Activated CD8-positive, alpha-beta T cell treated with anti-CD3 and anti-CD28 coated beads, Interleukin-2, amount 10 ng/mL, durations not matched to agents 7 days and 5 days (primary cell): Measurements from ENCODE around the gene SNX13. TPM values are rescaled to one million over a fixed set of nuclear protein-coding genes. Genes with fewer than 3 reads are reported as not detected.
"Not testable (repeated sequence)": the region's sequence is repeated elsewhere in the genome, so short reads cannot be mapped to it uniquely, and the experiment has no call there.

Source experiments
- ATAC-seq: fragments of 150-1000 bp; cut with Tn5 transposase; one replicate; pipeline ENCODE4 v1.10.0; 2021; ENCODE audit warnings: moderate library complexity
- CTCF ChIA-PET: fragments of 350-600 bp; sonication (Branson Sonifier 250); formaldehyde crosslinking; loops from one replicate; lab custom pipeline; 2021; ENCODE audit warnings: antibody characterized with exemption; lab: Charles Lee
- POLR2A ChIA-PET: fragments of 350-600 bp; sonication (Branson Sonifier 250); formaldehyde crosslinking; loops from one replicate; lab custom pipeline; 2021; ENCODE audit warnings: antibody characterized with exemption; lab: Charles Lee
- DNase-seq: peaks from one replicate; pipeline ENCODE4 v3.0.0-alpha.2; 2020
- H3K27ac Mint-ChIP-seq: one replicate; pipeline ENCODE4 v1.8.0; 2021; ENCODE audit warnings: mild to moderate bottlenecking, mixed read lengths
- H3K27me3 Mint-ChIP-seq: one replicate; pipeline ENCODE4 v1.8.0; 2021; ENCODE audit warnings: low read depth, mixed read lengths
- H3K36me3 Mint-ChIP-seq: one replicate; pipeline ENCODE4 v1.8.0; 2021; ENCODE audit warnings: low read depth, mixed read lengths
- H3K4me1 Mint-ChIP-seq: one replicate; pipeline ENCODE4 v1.8.0; 2021; ENCODE audit warnings: low read depth, mixed read lengths
- H3K4me3 Mint-ChIP-seq: one replicate; pipeline ENCODE4 v1.8.0; 2021; ENCODE audit warnings: mild to moderate bottlenecking, mixed read lengths
- H3K9me3 Mint-ChIP-seq: one replicate; pipeline ENCODE4 v1.8.0; 2022; ENCODE audit warnings: mixed read lengths; ENCODE audit not compliant: insufficient read depth
- total RNA-seq, 2 experiments: library from RNA; stranded (reverse); gene quantifications; one replicate each; pipeline ENCODE4 v1.2.3, GENCODE V29; 2021

SNX13 gene
- total RNA-seq, 2 experiments from 2014 or later = 24.2 to 24.5 TPM

GRCh38 chr7:17832820-17833355 is 107.4 kb downstream of the SNX13 start:
- Mint-ChIP-seq H3K27ac (no peak overlapping the region), H3K4me3 (no peak overlapping the region), H3K27me3 (no peaks in the 10 kb centered on the region), H3K9me3 (no peaks in the 10 kb centered on the region), H3K36me3 (peaks cover 10% of the 10 kb centered on the region), H3K4me1 (no peaks in the 10 kb centered on the region)
- no peak for DNase-seq
- ATAC-seq = no peak
- ChIA-PET CTCF (no interaction called here), POLR2A (no interaction called here)

GRCh38 chr7:17832242-17832641 is 108.1 kb downstream of the SNX13 start:
- ATAC-seq = no peak
- no peaks in the 10 kb centered on the region for H3K9me3 Mint-ChIP-seq
- no peaks in the 10 kb centered on the region for H3K4me1 Mint-ChIP-seq
- no peak for DNase-seq
- ChIA-PET POLR2A (no interaction called here), CTCF (no interaction called here)
- H3K36me3 Mint-ChIP-seq = peaks cover 10% of the 10 kb centered on the region
- no peaks in the 10 kb centered on the region for H3K27me3 Mint-ChIP-seq
- no peak overlapping the region for H3K4me3 Mint-ChIP-seq
- H3K27ac Mint-ChIP-seq = no peak overlapping the region

DNA sequence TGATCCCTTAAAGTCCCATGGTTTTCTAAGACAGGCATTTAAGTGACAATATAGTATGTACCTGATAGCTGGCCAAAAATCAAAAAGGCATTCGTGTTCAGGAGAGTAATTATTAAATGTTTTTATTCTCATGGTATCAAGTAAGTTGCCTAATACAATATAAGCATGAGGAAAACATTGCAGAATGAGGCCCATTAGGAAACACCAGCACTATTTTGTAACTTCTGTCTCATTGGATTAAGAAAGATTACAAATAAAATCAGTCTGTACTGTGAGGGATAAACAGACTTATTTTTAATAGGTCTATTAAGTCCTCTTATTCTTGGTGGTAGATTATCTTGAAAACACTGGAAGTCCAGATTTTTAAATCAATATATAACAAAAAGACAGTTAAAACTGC is 110.1 kb downstream of the SNX13 start:
- Mint-ChIP-seq H3K27me3 (no peaks in the 10 kb centered on the region), H3K4me3 (no peak overlapping the region), H3K27ac (no peak overlapping the region), H3K36me3 (peaks cover 13% of the 10 kb centered on the region), H3K9me3 (no peaks in the 10 kb centered on the region), H3K4me1 (no peaks in the 10 kb centered on the region)
- DNase-seq (no peak), ATAC-seq (no peak)
- POLR2A ChIA-PET = no interaction called here
- CTCF ChIA-PET = no interaction called here

DNA sequence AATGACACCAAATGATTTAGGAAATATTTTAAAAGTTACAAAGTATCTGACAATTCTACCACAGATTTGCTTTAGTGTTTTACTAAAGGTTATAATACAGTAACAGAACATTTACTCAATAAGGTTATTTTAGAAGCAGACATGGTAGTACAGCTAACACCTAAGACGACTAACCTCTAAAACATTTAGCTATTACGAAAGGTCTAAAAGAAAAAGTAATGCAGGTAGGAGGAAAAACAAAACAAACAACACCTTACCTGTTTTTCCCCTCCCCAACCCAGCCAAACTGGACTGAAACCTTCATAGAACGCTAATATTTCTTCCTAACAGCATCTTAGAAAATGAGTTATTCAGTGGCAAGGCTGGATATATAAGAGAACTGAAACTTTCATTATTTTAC is 111.3 kb downstream of the SNX13 start:
- ATAC-seq (no peak), DNase-seq (no peak)
- Mint-ChIP-seq H3K4me3 (no peak overlapping the region), H3K27me3 (no peaks in the 10 kb centered on the region), H3K9me3 (no peaks in the 10 kb centered on the region), H3K36me3 (peaks cover 14% of the 10 kb centered on the region), H3K27ac (no peak overlapping the region), H3K4me1 (no peaks in the 10 kb centered on the region)
- ChIA-PET CTCF (no interaction called here), POLR2A (no interaction called here)

- H3K36me3 Mint-ChIP-seq = peaks cover 18% of the 10 kb centered on the region
Observed at GRCh38 chr7:17822547-17823173, 117.6 kb downstream of the SNX13 start.

DNA sequence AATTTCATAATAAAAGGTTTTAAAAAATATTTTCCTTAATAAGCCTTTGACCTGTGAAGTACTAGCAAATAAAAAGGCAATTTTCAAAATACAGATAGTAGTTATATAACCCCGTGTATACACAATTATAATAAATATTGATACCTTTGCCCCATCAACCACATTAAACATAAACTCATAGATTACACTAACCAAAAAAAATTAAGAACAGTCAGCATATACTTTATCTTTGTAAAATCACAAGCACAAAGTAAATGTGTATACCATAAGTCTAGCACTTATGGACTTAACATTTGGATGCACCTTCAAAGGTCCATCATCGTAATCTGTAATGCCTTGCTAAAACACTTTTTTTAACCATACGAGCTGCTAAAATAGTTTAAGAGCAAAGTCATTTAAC is 123.4 kb downstream of the SNX13 start:
- Mint-ChIP-seq H3K9me3 (no peaks in the 10 kb centered on the region), H3K4me3 (no peak overlapping the region), H3K27ac (no peak overlapping the region), H3K36me3 (peaks cover 19% of the 10 kb centered on the region), H3K4me1 (no peaks in the 10 kb centered on the region), H3K27me3 (no peaks in the 10 kb centered on the region)
- ChIA-PET CTCF (no interaction called here), POLR2A (no interaction called here)
- ATAC-seq = no peak
- no peak for DNase-seq

More at GRCh38 chr7:17822547-17823173, 117.6 kb downstream of the SNX13 start:
- H3K9me3 Mint-ChIP-seq = no peaks in the 10 kb centered on the region
- H3K4me3 Mint-ChIP-seq = no peak overlapping the region
- ChIA-PET POLR2A (no interaction called here), CTCF (interaction anchor here (1.4 kb wide), 1 partner anchor 9 kb away, joined by 3 read pairs; no protein-coding TSS in a partner anchor)
- no peaks in the 10 kb centered on the region for H3K4me1 Mint-ChIP-seq
- ATAC-seq (no peak), DNase-seq (no peak)
- no peaks in the 10 kb centered on the region for H3K27me3 Mint-ChIP-seq
- H3K27ac Mint-ChIP-seq = no peak overlapping the region

GRCh38 chr7:17815318-17815717 is 125.0 kb downstream of the SNX13 start:
- H3K4me3 Mint-ChIP-seq = no peak overlapping the region
- H3K27me3 Mint-ChIP-seq = no peaks in the 10 kb centered on the region
- DNase-seq (no peak), ATAC-seq (no peak)
- ChIA-PET CTCF (no interaction called here), POLR2A (no interaction called here)
- H3K9me3 Mint-ChIP-seq = no peaks in the 10 kb centered on the region
- peaks cover 33% of the 10 kb centered on the region for H3K36me3 Mint-ChIP-seq
- no peak overlapping the region for H3K27ac Mint-ChIP-seq
- no peaks in the 10 kb centered on the region for H3K4me1 Mint-ChIP-seq

- ChIA-PET CTCF (interaction anchor here (1.2 kb wide), 1 partner anchor 9 kb away, joined by 3 read pairs; no protein-coding TSS in a partner anchor), POLR2A (no interaction called here)
- Mint-ChIP-seq H3K9me3 (no peaks in the 10 kb centered on the region), H3K4me1 (no peaks in the 10 kb centered on the region), H3K27ac (no peak overlapping the region), H3K4me3 (no peak overlapping the region), H3K27me3 (no peaks in the 10 kb centered on the region), H3K36me3 (peaks cover 42% of the 10 kb centered on the region)
- DNase-seq = no peak
- ATAC-seq = no peak
Observed at GRCh38 chr7:17814058-17814457, 126.2 kb downstream of the SNX13 start.

- H3K36me3 Mint-ChIP-seq = peaks cover 52% of the 10 kb centered on the region
- CTCF ChIA-PET = interaction anchor here (1.2 kb wide), 1 partner anchor 10 kb away, joined by 3 read pairs; no protein-coding TSS in a partner anchor
- POLR2A ChIA-PET, H3K27me3 Mint-ChIP-seq, ATAC-seq, DNase-seq, H3K9me3 Mint-ChIP-seq, H3K27ac Mint-ChIP-seq, H3K4me3 Mint-ChIP-seq: not testable (repeated sequence)
- H3K4me1 Mint-ChIP-seq = peaks cover 25% of the 10 kb centered on the region
Observed at GRCh38 chr7:17809215-17809614, 131.1 kb downstream of the SNX13 start.

- no peak overlapping the region for H3K4me3 Mint-ChIP-seq
- H3K4me1 Mint-ChIP-seq = peaks cover 25% of the 10 kb centered on the region
Observed at GRCh38 chr7:17807242-17807641, 133.1 kb downstream of the SNX13 start.

DNA sequence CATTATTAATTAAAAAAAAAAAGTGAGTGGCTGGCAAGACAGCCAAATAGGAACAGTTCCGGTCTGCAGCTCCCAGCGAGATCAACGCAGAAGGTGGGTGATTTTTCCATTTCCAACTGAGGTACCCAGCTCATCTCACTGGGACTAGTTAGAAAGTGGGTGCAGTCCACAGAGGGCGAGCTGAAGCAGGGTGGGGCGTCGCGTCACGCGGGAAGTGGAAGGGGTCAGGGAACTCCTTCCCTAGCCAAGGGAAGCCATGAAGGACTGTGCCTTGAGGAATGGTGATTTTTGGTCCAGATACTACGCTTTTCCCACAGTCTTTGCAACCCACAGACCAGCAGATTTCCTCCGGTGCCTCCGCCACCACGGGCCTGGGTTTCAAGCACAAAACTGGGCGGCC is 133.7 kb downstream of the SNX13 start:
- Mint-ChIP-seq H3K9me3 (no peaks in the 10 kb centered on the region), H3K27ac (no peak overlapping the region), H3K36me3 (peaks cover 36% of the 10 kb centered on the region), H3K4me3 (no peak overlapping the region), H3K4me1 (peaks cover 25% of the 10 kb centered on the region), H3K27me3 (no peaks in the 10 kb centered on the region)
- DNase-seq (no peak), ATAC-seq (no peak)
- POLR2A ChIA-PET = no interaction called here
- CTCF ChIA-PET = no interaction called here

More at GRCh38 chr7:17807242-17807641, 133.1 kb downstream of the SNX13 start:
- ATAC-seq (no peak), DNase-seq (peak; percentile 21)
- peak overlapping the region; percentile 19 for H3K27ac Mint-ChIP-seq
- H3K27me3 Mint-ChIP-seq = no peaks in the 10 kb centered on the region
- POLR2A ChIA-PET = no interaction called here
- CTCF ChIA-PET = no interaction called here
- no peaks in the 10 kb centered on the region for H3K9me3 Mint-ChIP-seq
- peaks cover 42% of the 10 kb centered on the region for H3K36me3 Mint-ChIP-seq

- ATAC-seq (no peak), DNase-seq (no peak)
- Mint-ChIP-seq H3K4me1 (peaks cover 15% of the 10 kb centered on the region), H3K27me3 (no peaks in the 10 kb centered on the region), H3K36me3 (peaks cover 20% of the 10 kb centered on the region), H3K27ac (no peak overlapping the region), H3K9me3 (no peaks in the 10 kb centered on the region), H3K4me3 (no peak overlapping the region)
- ChIA-PET POLR2A (interaction anchor here (0.6 kb wide), 1 partner anchor 20 kb away, joined by 3 read pairs; no protein-coding TSS in a partner anchor), CTCF (no interaction called here)
Observed at GRCh38 chr7:17802056-17802455, 138.2 kb downstream of the SNX13 start.
